Mesendoderm (in vitro differentiated cells): Measurements from ENCODE around the gene COL4A2.

Source experiments
- DNase-seq: peaks from one replicate; pipeline ENCODE4 v3.0.0; 2013
- H2AK5ac ChIP-seq: 2 replicates; pipeline ENCODE4 v1.6.1; 2013; ENCODE audit warnings: low read length, inconsistent platforms
- H2BK120ac ChIP-seq: 2 replicates; pipeline ENCODE4 v1.6.1; 2013; ENCODE audit warnings: low read depth, mild to moderate bottlenecking, low read length, moderate library complexity, mixed read lengths
- H2BK15ac ChIP-seq: replicated peaks from 2 replicates; pipeline ENCODE4 v1.6.1; 2013; ENCODE audit warnings: low read depth, mild to moderate bottlenecking, moderate library complexity
- H2BK5ac ChIP-seq: 2 replicates; pipeline ENCODE4 v1.6.1; 2013; ENCODE audit warnings: low read length, inconsistent platforms
- H3K18ac ChIP-seq: 2 replicates; pipeline ENCODE4 v1.6.1; 2013; ENCODE audit warnings: mild to moderate bottlenecking, low read length, mixed read lengths
- H3K23ac ChIP-seq: one replicate; pipeline ENCODE4 v1.6.1; 2013; ENCODE audit warnings: low read length
- H3K27ac ChIP-seq: 2 replicates; pipeline ENCODE4 v1.5.1; 2013; ENCODE audit warnings: low read depth, mild to moderate bottlenecking, inconsistent platforms, low read length, moderate library complexity
- H3K27me3 ChIP-seq: 2 replicates; pipeline ENCODE4 v1.6.1; 2013; ENCODE audit warnings: low read length, control low read depth, mild to moderate bottlenecking, inconsistent platforms; ENCODE audit not compliant: insufficient read depth, poor library complexity
- H3K36me3 ChIP-seq: 2 replicates; pipeline ENCODE4 v1.6.1; 2013; ENCODE audit warnings: low read length, inconsistent platforms; ENCODE audit not compliant: control insufficient read depth, insufficient read depth
- H3K4ac ChIP-seq: one replicate; pipeline ENCODE4 v1.6.1; 2013; ENCODE audit warnings: low read depth, mild to moderate bottlenecking, low read length, moderate library complexity
- H3K4me1 ChIP-seq: 2 replicates; pipeline ENCODE4 v1.6.1; 2013; ENCODE audit warnings: low read depth, low read length, inconsistent platforms; ENCODE audit not compliant: control insufficient read depth
- H3K4me2 ChIP-seq: 2 replicates; pipeline ENCODE4 v1.6.1; 2013; ENCODE audit warnings: low read length
- H3K4me3 ChIP-seq: 2 replicates; pipeline ENCODE4 v1.5.1; 2013; ENCODE audit warnings: mild to moderate bottlenecking, low read length
- H3K56ac ChIP-seq: one replicate; pipeline ENCODE4 v1.6.1; 2013; ENCODE audit warnings: low read length
- H3K79me1 ChIP-seq: 2 replicates; pipeline ENCODE4 v1.6.1; 2013; ENCODE audit warnings: low read length, inconsistent platforms
- H3K79me2 ChIP-seq: 2 replicates; pipeline ENCODE4 v1.6.1; 2013; ENCODE audit warnings: mild to moderate bottlenecking, low read length; ENCODE audit not compliant: control insufficient read depth, insufficient read depth
- H3K9ac ChIP-seq: 2 replicates; pipeline ENCODE4 v1.6.1; 2013; ENCODE audit warnings: low read length, inconsistent platforms
- H4K5ac ChIP-seq: one replicate; pipeline ENCODE4 v1.6.1; 2013; ENCODE audit warnings: low read length
- H4K8ac ChIP-seq: one replicate; pipeline ENCODE4 v1.6.1; 2013; ENCODE audit warnings: low read depth, mild to moderate bottlenecking, control low read depth, low read length, moderate library complexity
- WGBS: extraction: QIAGEN DNeasy Blood & Tissue Kit; methylation state at CpG from one replicate; pipeline ENCODE4 v1.1.7; 2013; ENCODE audit warnings: low lambda C conversion rate, missing lambda C conversion rate; ENCODE audit not compliant: insufficient coverage; ENCODE audit errors: extremely low coverage; 5-methylcytosine and 5-hydroxymethylcytosine counted together

Gene COL4A2

DNA sequence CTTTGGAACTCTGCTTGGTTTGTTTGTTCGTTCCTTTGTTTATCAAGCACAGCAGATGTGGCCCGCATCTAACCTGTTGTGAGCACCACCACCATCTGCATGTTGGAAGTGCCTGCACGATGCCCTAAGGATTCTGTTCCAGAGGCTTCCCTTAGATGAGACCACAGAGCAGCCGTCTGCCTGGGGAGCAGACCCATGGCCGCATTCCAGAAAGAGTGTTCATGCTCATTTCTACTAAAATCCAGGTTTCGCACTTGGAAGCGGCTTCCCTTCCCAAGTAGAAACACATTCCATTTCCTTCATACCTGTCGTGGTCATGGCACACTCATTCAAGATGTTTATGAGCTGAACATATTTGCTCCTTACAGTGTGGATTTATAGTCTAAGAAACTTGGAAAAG, 27.2 kb downstream of the COL4A2 start:
- H4K5ac ChIP-seq, result no peak overlapping the region
- no peak overlapping the region for H3K4me3 ChIP-seq
- H3K79me1 ChIP-seq, result peaks cover 7% of the 10 kb centered on the region
- H2AK5ac ChIP-seq, result no peak overlapping the region
- H4K8ac ChIP-seq, result no peak overlapping the region
- H3K79me2 ChIP-seq, result no peaks in the 10 kb centered on the region
- DNase-seq, result no peak
- no peaks in the 10 kb centered on the region for H3K27me3 ChIP-seq
- no peak overlapping the region for H3K27ac ChIP-seq
- H3K36me3 ChIP-seq, result no peaks in the 10 kb centered on the region
- H3K9ac ChIP-seq, result no peak overlapping the region
- H3K56ac ChIP-seq, result no peak overlapping the region
- H3K4me2 ChIP-seq, result no peak overlapping the region
- H2BK5ac ChIP-seq, result no peak overlapping the region
- no CpG with 5 or more reads among the region's 8 CpGs for WGBS
- H3K23ac ChIP-seq, result no peak overlapping the region
- H2BK15ac ChIP-seq, result no peak overlapping the region
- peaks cover 5% of the 10 kb centered on the region for H3K4me1 ChIP-seq
- no peak overlapping the region for H3K18ac ChIP-seq
- no peak overlapping the region for H2BK120ac ChIP-seq
- H3K4ac ChIP-seq, result no peak overlapping the region

DNA sequence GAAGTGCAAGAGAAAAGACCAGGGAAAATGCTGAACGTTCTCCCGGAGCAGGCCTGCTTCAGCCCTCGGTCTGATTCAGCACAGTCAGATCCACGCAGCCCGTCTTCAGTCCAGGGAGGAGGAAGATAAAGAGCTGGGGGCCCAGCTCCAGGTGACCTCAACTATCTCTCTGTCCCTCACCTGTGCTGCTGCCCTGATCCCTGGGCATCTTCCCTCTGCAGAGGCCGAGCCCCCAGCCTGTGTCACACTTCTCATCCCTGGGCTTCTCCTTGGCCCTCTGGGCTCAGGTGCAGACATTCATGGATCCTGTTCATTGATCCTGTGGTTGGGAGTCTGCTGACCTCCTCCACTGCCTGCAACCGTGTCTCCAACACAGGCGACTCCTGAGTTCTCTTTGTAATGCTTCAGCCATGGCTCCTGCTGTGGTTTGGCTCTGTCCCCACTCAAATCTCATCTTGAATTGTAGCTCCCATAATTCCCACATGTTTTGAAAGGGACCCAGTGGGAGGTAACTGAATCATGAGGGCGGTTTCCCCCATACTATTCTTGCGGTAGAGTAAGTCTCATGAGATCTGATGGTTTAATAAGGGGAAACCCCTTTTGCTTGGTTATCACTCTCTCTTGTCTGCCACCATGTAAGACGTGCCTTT, 27.9 kb downstream of the COL4A2 start:
- Histone ChIP-seq H3K79me1 (peaks cover 7% of the 10 kb centered on the region), H3K18ac (no peak overlapping the region), H3K27me3 (no peaks in the 10 kb centered on the region), H3K4ac (no peak overlapping the region), H3K27ac (no peak overlapping the region), H2BK120ac (no peak overlapping the region), H3K79me2 (no peaks in the 10 kb centered on the region), H3K23ac (no peak overlapping the region), H3K4me3 (no peak overlapping the region), H2BK5ac (no peak overlapping the region), H3K4me1 (peaks cover 5% of the 10 kb centered on the region), H3K9ac (no peak overlapping the region), H3K36me3 (no peaks in the 10 kb centered on the region), H4K8ac (no peak overlapping the region), H3K56ac (no peak overlapping the region), H3K4me2 (no peak overlapping the region), H4K5ac (no peak overlapping the region), H2BK15ac (no peak overlapping the region), H2AK5ac (no peak overlapping the region)
- no peak for DNase-seq
- WGBS, result no CpG with 5 or more reads among the region's 11 CpGs

DNA sequence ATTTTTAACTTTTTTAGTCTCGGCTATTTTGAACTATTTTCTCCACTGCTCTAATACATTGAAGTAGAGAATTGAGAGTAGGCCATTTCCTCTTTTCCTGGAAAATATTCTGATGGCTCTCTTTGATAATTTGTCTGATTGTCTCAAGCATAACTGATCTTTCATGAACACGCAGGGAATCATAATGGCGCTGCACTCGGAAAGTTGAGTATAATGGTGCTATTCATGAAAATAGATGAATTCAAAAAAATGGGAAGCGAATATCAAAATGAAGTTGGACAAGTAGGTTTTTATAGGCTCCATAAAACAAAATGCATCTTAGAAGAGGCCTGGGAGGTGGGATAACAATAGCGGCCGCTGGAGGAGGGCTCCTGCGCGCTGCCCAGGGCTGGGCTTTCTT, 29.0 kb downstream of the COL4A2 start:
- Histone ChIP-seq H3K27ac (no peak overlapping the region), H4K8ac (no peak overlapping the region), H3K79me1 (peaks cover 11% of the 10 kb centered on the region), H3K36me3 (no peaks in the 10 kb centered on the region), H2BK5ac (no peak overlapping the region), H4K5ac (no peak overlapping the region), H3K4me2 (no peak overlapping the region), H2BK15ac (no peak overlapping the region), H3K23ac (no peak overlapping the region), H3K27me3 (no peaks in the 10 kb centered on the region), H3K79me2 (no peaks in the 10 kb centered on the region), H3K4ac (no peak overlapping the region), H3K4me3 (no peak overlapping the region), H3K18ac (no peak overlapping the region), H3K4me1 (peaks cover 8% of the 10 kb centered on the region), H3K56ac (no peak overlapping the region), H3K9ac (no peak overlapping the region), H2AK5ac (no peak overlapping the region), H2BK120ac (no peak overlapping the region)
- no CpG with 5 or more reads among the region's 9 CpGs for WGBS
- no peak for DNase-seq

DNA sequence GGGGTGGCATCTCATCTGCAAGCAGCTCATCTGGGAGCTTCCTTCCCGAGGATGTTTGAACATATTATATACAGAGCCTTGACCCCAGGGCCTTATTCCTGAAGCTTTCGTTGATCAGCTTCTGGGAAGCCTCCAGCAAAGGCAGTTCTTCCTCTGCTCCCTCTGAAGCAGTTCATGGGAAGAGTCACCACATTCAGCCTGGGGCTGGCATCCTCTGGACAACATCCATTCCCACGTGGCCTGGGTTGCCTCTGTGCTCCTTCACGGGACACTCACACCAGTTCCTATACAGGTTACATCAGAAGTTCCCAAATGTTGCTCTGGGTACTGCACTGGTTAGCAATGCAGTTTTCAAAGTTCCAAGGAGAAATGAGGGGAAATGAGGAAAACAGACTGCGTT, 29.6 kb downstream of the COL4A2 start:
- Histone ChIP-seq H3K4me1 (peaks cover 8% of the 10 kb centered on the region), H4K8ac (no peak overlapping the region), H3K36me3 (no peaks in the 10 kb centered on the region), H3K79me1 (peaks cover 9% of the 10 kb centered on the region), H3K4me2 (no peak overlapping the region), H3K23ac (no peak overlapping the region), H3K9ac (no peak overlapping the region), H4K5ac (no peak overlapping the region), H2BK15ac (no peak overlapping the region), H3K4ac (no peak overlapping the region), H3K27ac (no peak overlapping the region), H2BK5ac (no peak overlapping the region), H2BK120ac (no peak overlapping the region), H3K56ac (no peak overlapping the region), H3K18ac (no peak overlapping the region), H2AK5ac (no peak overlapping the region), H3K79me2 (no peaks in the 10 kb centered on the region), H3K27me3 (no peaks in the 10 kb centered on the region), H3K4me3 (no peak overlapping the region)
- WGBS, result no CpG with 5 or more reads among the region's 5 CpGs
- DNase-seq, result no peak

DNA sequence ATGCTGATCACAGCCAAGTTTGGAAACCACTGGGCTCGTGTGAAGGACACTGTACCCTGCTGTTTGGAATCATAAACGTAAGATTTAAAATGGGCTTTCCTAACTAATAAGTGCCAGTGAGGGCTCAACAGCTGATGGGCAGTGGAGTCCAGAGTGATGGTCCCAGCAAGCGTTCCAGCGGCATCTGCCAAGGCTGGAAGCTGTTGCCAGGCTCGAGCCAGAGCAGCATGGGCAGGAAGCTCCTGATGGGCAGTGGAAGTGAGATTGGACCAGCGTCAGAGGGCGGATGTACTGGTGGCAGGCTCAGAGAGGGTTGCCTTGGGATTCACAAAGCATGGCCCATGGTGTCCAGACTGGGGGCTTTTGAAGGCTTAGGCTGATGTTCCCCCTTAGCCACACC, 30.2 kb downstream of the COL4A2 start:
- H3K4me1 ChIP-seq, result peaks cover 8% of the 10 kb centered on the region
- H3K4me2 ChIP-seq, result no peak overlapping the region
- peaks cover 9% of the 10 kb centered on the region for H3K79me1 ChIP-seq
- H3K9ac ChIP-seq, result no peak overlapping the region
- H3K27ac ChIP-seq, result no peak overlapping the region
- no peak overlapping the region for H4K5ac ChIP-seq
- H2AK5ac ChIP-seq, result no peak overlapping the region
- H3K79me2 ChIP-seq, result no peaks in the 10 kb centered on the region
- no peak overlapping the region for H3K56ac ChIP-seq
- H2BK120ac ChIP-seq, result no peak overlapping the region
- H3K36me3 ChIP-seq, result no peaks in the 10 kb centered on the region
- no CpG with 5 or more reads among the region's 7 CpGs for WGBS
- H2BK5ac ChIP-seq, result no peak overlapping the region
- DNase-seq, result no peak
- H3K4me3 ChIP-seq, result no peak overlapping the region
- no peak overlapping the region for H3K4ac ChIP-seq
- no peak overlapping the region for H3K18ac ChIP-seq
- H2BK15ac ChIP-seq, result no peak overlapping the region
- no peaks in the 10 kb centered on the region for H3K27me3 ChIP-seq
- H4K8ac ChIP-seq, result no peak overlapping the region
- H3K23ac ChIP-seq, result no peak overlapping the region
